ENCODE data around the gene CNTLN.
A peak's percentile ranks its signal among the peaks of the same experiment; 100 is the strongest.

CNTLN gene

GRCh38 chr9:17185481-17186029 is 50.7 kb downstream of the CNTLN start:
- no peak for TF ChIP-seq CTCF (IDR thresholded peaks at IDR 0.05; ENCODE audit: low read length, missing control alignments)
- no peak for DNase-seq (ENCODE audit: low read depth)
- H3K4me3 ChIP-seq (replicated peaks; ENCODE audit: low read depth, low read length), result no peak overlapping the region

GRCh38 chr9:17191082-17191481 is 56.2 kb downstream of the CNTLN start:
- no peak for TF ChIP-seq CTCF (IDR thresholded peaks at IDR 0.05; ENCODE audit: low read length, missing control alignments)
- no peak overlapping the region for H3K4me3 ChIP-seq (replicated peaks; ENCODE audit: low read depth, low read length)
- peak; percentile 61 for DNase-seq (ENCODE audit: low read depth)

- no peak for DNase-seq (ENCODE audit: low read depth)
- no peak for TF ChIP-seq CTCF (IDR thresholded peaks at IDR 0.05; ENCODE audit: low read length, missing control alignments)
- H3K4me3 ChIP-seq (replicated peaks; ENCODE audit: low read depth, low read length), result no peak overlapping the region
Measured at GRCh38 chr9:17204611-17205152, 69.8 kb downstream of the CNTLN start.

DNA sequence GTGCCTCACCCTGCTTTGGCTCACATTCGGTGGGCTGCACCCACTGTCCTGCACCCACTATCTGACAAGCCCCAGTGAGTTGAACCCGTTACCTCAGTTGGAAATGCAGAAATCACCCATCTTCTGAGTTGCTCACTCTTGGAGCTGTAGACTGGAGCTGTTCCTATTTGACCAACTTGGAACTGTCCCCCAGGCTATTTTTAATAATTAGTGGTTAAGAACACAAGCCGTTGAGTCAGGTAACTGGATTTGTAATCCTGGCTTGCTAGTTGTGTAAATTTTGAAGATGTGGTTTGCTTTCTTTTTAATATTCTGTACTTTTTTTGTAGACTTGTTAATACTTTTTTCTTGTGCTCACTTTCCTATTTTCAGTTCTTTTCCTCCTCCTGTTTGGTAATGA is 81.2 kb downstream of the CNTLN start:
- no peak for DNase-seq (ENCODE audit: low read depth)
- no peak for TF ChIP-seq CTCF (IDR thresholded peaks at IDR 0.05; ENCODE audit: low read length, missing control alignments)
- H3K4me3 ChIP-seq (replicated peaks; ENCODE audit: low read depth, low read length), result no peak overlapping the region

DNA sequence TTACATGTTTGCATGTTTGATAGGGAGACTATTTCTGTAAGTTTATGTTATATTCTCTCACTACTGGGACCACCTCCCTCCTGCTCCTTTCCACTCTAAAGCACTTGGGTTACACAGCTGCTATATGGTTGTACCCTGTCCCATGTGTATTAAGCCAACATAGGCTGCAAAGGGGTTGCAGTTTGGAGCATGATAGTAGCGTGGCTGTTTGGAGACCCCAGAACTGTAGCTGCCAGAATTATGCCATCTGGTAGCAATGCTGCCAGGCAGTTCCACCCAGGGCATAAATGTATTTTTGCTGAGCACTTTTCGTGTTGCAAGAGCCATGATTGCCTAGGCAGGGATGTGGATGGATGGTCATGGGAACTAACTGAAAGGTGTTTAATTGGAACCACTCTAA is 81.8 kb downstream of the CNTLN start:
- no peak for TF ChIP-seq CTCF (IDR thresholded peaks at IDR 0.05; ENCODE audit: low read length, missing control alignments)
- no peak overlapping the region for H3K4me3 ChIP-seq (replicated peaks; ENCODE audit: low read depth, low read length)
- no peak for DNase-seq (ENCODE audit: low read depth)

- no peak overlapping the region for H3K4me3 ChIP-seq (replicated peaks; ENCODE audit: low read depth, low read length)
- no peak for DNase-seq (ENCODE audit: low read depth)
- no peak for TF ChIP-seq CTCF (IDR thresholded peaks at IDR 0.05; ENCODE audit: low read length, missing control alignments)
Measured at GRCh38 chr9:17217272-17217671, 82.4 kb downstream of the CNTLN start.

DNA sequence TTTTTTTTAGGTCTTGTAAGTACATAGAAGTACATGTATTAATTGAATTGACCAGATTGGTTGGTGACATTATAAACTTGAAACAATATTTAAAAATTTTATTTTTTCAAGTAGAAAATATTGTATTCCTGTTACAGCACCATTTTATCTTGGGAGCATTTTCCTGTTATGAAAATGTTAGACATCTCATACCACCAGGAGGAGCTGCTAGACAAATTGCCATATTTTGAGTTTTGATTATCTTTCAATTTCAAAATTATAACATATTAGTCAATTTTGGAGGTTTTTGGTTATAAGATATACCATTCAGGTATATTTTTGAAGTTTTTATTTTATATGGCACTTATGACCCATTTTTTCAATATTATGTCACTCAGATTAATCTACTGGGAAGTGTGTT is 84.4 kb downstream of the CNTLN start:
- no peak overlapping the region for H3K4me3 ChIP-seq (replicated peaks; ENCODE audit: low read depth, low read length)
- peak; percentile 52 for TF ChIP-seq CTCF (IDR thresholded peaks at IDR 0.05; ENCODE audit: low read length, missing control alignments)
- peak; percentile 26 for DNase-seq (ENCODE audit: low read depth)

Measured in fibroblast of pulmonary artery (primary cell).